Neuronal stem cell (in vitro differentiated cells): ENCODE data around the gene LCN2.

ENCODE experiments used
- DNase-seq: peaks from one replicate; pipeline ENCODE4 v3.0.0-alpha.2; 2013; ENCODE audit warnings: low spot score
- H2AFZ ChIP-seq: one replicate; pipeline ENCODE4 v1.6.1; 2013; ENCODE audit warnings: mild to moderate bottlenecking, low read length, inconsistent platforms
- H2AK5ac ChIP-seq: 2 replicates; pipeline ENCODE4 v1.6.1; 2013; ENCODE audit warnings: low read depth, mild to moderate bottlenecking, inconsistent platforms, low read length, moderate library complexity, mixed read lengths
- H2BK120ac ChIP-seq: 2 replicates; pipeline ENCODE4 v1.6.1; 2013; ENCODE audit warnings: low read depth, mild to moderate bottlenecking, inconsistent platforms, low read length, moderate library complexity, mixed read lengths
- H2BK12ac ChIP-seq: one replicate; pipeline ENCODE4 v1.6.1; 2013; ENCODE audit warnings: low read length, inconsistent platforms
- H2BK15ac ChIP-seq: 2 replicates; pipeline ENCODE4 v1.6.1; 2013; ENCODE audit warnings: mild to moderate bottlenecking, low read length, inconsistent platforms, mixed read lengths
- H2BK5ac ChIP-seq: one replicate; pipeline ENCODE4 v1.6.1; 2013; ENCODE audit warnings: inconsistent platforms, mild to moderate bottlenecking, low read length, moderate library complexity
- H3K14ac ChIP-seq: one replicate; pipeline ENCODE4 v1.6.1; 2013; ENCODE audit warnings: low read length, inconsistent platforms
- H3K18ac ChIP-seq: 2 replicates; pipeline ENCODE4 v1.6.1; 2013; ENCODE audit warnings: low read length, inconsistent platforms
- H3K23ac ChIP-seq: 2 replicates; pipeline ENCODE4 v1.6.1; 2013; ENCODE audit warnings: low read depth, mild to moderate bottlenecking, mixed read lengths, low read length, inconsistent platforms; ENCODE audit not compliant: poor library complexity
- H3K27ac ChIP-seq: replicated peaks from 3 replicates; pipeline ENCODE4 v1.5.1; 2013; ENCODE audit warnings: low read length, inconsistent platforms
- H3K27me3 ChIP-seq, 3 experiments: 2 replicates each; pipeline ENCODE4 v1.6.1; 2013; ENCODE audit warnings: low read length in 3 of 3, mild to moderate bottlenecking in 2 of 3, inconsistent platforms in 1 of 3, low read depth in 1 of 3, mixed read lengths in 1 of 3, moderate library complexity in 1 of 3; ENCODE audit not compliant: control insufficient read depth in 3 of 3, insufficient read depth in 3 of 3
- H3K36me3 ChIP-seq, 2 donors: replicated peaks in 1 of 2; 2 replicates each; pipeline ENCODE4 v1.6.1; 2013; ENCODE audit warnings: low read length in 2 of 2; ENCODE audit not compliant: control insufficient read depth in 2 of 2, insufficient read depth in 2 of 2
- H3K4ac ChIP-seq: 2 replicates; pipeline ENCODE4 v1.6.1; 2013; ENCODE audit warnings: inconsistent platforms, mild to moderate bottlenecking, low read length, moderate library complexity
- H3K4me1 ChIP-seq, 2 donors: 1 replicate in 1 of 2; 2 replicates in 1 of 2; pipeline ENCODE4 v1.6.1; 2013; ENCODE audit warnings: low read length in 2 of 2, low read depth in 1 of 2; ENCODE audit not compliant: control insufficient read depth in 2 of 2, insufficient read depth in 1 of 2
- H3K4me2 ChIP-seq: one replicate; pipeline ENCODE4 v1.6.1; 2013; ENCODE audit warnings: mild to moderate bottlenecking, low read length, inconsistent platforms; ENCODE audit not compliant: insufficient read depth, poor library complexity, severe bottlenecking
- H3K4me3 ChIP-seq, 2 donors: 2 replicates each; pipeline ENCODE4 v1.5.1; 2013; ENCODE audit warnings: low read length in 2 of 2, mild to moderate bottlenecking in 2 of 2, inconsistent platforms in 1 of 2, moderate library complexity in 1 of 2
- H3K79me1 ChIP-seq: one replicate; pipeline ENCODE4 v1.6.1; 2013; ENCODE audit warnings: low read depth, mild to moderate bottlenecking, inconsistent platforms, low read length, moderate library complexity
- H3K9ac ChIP-seq: one replicate; pipeline ENCODE4 v1.6.1; 2013; ENCODE audit warnings: mild to moderate bottlenecking, low read depth, low read length, inconsistent platforms; ENCODE audit not compliant: poor library complexity
- H3K9me3 ChIP-seq, 2 donors: replicated peaks in 1 of 2; 2 replicates each; pipeline versions ENCODE3 to v1.6.1; 2013; ENCODE audit warnings: low read length in 2 of 2, mild to moderate bottlenecking in 2 of 2, inconsistent platforms in 1 of 2, low read depth in 1 of 2, mixed read lengths in 1 of 2, moderate library complexity in 1 of 2; ENCODE audit not compliant: control insufficient read depth in 2 of 2, insufficient read depth in 1 of 2
- H4K8ac ChIP-seq: one replicate; pipeline ENCODE4 v1.6.1; 2013; ENCODE audit warnings: low read depth, mild to moderate bottlenecking, inconsistent platforms, low read length, moderate library complexity
- H4K91ac ChIP-seq: one replicate; pipeline ENCODE4 v1.6.1; 2013; ENCODE audit warnings: low read length, low read depth, mild to moderate bottlenecking, inconsistent platforms; ENCODE audit not compliant: poor library complexity
- WGBS, 2 donors: extraction: QIAGEN DNeasy Blood & Tissue Kit; methylation state at CpG; one replicate each; pipeline ENCODE4 v1.1.7; 2013; ENCODE audit warnings: missing lambda C conversion rate in 2 of 2, mixed read lengths in 1 of 2; ENCODE audit not compliant: insufficient read length in 2 of 2, insufficient replicate concordance in 1 of 2; ENCODE audit errors: extremely low coverage in 2 of 2; 5-methylcytosine and 5-hydroxymethylcytosine counted together

Gene LCN2

GRCh38 chr9:128121924-128122808 lies 27.1 kb upstream of the LCN2 start:
- Histone ChIP-seq H3K4me3 (no peak overlapping the region), H2AK5ac (no peak overlapping the region), H3K4me2 (no peak overlapping the region), H2AFZ (no peak overlapping the region), H3K36me3 (peaks cover 22 to 47% of the 10 kb centered on the region in 2 donors), H4K91ac (no peak overlapping the region), H2BK12ac (no peak overlapping the region), H2BK15ac (no peak overlapping the region), H2BK120ac (no peak overlapping the region), H3K4me1 (peaks cover 4 to 15% of the 10 kb centered on the region in 2 donors), H3K4ac (no peak overlapping the region), H3K14ac (no peak overlapping the region), H3K27ac (no peak overlapping the region), H3K79me1 (peaks cover 7% of the 10 kb centered on the region), H3K18ac (no peak overlapping the region), H4K8ac (no peak overlapping the region), H2BK5ac (no peak overlapping the region), H3K9me3 (no peaks in the 10 kb centered on the region), H3K23ac (no peak overlapping the region), H3K27me3 (no peaks in the 10 kb centered on the region), H3K9ac (no peak overlapping the region)
- WGBS, 2 donors = no CpG with 5 or more reads among the region's 27 CpGs
- no peak for DNase-seq

DNA sequence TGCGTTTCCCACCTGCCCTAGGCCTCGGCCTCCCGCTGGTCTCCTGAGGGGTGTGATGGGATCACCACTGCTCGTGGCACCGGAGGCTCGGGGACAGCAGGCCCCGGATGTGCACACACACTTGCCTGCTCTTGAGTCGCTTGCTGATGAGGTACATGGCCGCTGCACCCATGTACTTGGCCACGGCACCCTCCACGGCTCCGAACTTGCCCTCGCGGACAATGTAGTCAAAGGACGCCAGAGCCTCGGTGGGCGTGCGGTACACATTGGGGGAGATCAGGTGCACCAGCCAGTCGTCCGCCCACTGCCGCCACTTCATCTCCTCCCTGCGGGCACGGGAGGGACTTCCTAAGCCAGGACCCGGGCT lies 26.5 kb upstream of the LCN2 start:
- peak overlapping the region; percentile 21 for H3K9ac ChIP-seq
- H3K27ac ChIP-seq = no peak overlapping the region

DNA sequence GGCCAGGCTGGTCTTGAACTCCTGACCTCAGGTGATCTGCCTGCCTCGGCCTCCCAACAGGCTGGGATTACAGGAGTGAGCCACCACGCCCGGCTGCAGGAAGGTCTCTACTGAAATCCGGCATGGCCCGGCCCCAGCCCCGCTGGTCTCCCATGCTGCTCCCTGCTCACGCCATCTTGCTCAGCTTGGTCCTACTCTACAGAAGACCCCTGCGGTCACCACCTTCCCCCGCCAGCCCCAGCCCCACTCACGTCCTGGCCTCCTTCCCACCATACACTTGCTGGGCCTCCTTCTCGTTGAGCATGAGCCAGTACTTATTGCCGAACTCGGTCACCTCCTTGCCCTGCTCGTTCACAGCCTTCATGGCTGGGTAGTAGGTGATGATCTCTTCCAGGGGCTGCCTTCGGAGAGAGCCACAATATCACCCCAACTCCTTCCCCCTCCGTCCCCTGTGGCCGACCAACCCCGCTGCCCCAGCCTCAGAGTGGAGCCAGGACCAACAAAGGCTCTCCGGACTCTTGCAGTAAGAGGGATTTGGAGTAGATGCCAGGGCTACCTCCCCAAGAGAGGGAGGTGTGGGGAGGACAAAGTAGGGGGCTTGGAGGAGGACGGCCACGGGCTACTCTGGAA lies 25.7 kb upstream of the LCN2 start:
- H3K4ac ChIP-seq = no peak overlapping the region
- H3K79me1 ChIP-seq = peaks cover 7% of the 10 kb centered on the region
- H3K9me3 ChIP-seq = no peaks in the 10 kb centered on the region
- peaks cover 2 to 11% of the 10 kb centered on the region in 2 donors for H3K4me1 ChIP-seq
- no peak overlapping the region for H3K4me3 ChIP-seq
- H2BK12ac ChIP-seq = peak overlapping the region; percentile 41
- no peak overlapping the region for H2AFZ ChIP-seq
- H2BK5ac ChIP-seq = no peak overlapping the region
- H2BK15ac ChIP-seq = no peak overlapping the region
- no peak overlapping the region for H3K27ac ChIP-seq
- no peak overlapping the region for H2BK120ac ChIP-seq
- H3K27me3 ChIP-seq = peaks cover 0 to 2% (median 0%) of the 10 kb centered on the region in 3 experiments
- no peak overlapping the region for H3K14ac ChIP-seq
- H4K91ac ChIP-seq = no peak overlapping the region
- no CpG with 5 or more reads among the region's 21 CpGs for WGBS, 2 donors
- H3K4me2 ChIP-seq = no peak overlapping the region
- no peak for DNase-seq
- no peak overlapping the region for H3K18ac ChIP-seq
- no peak overlapping the region for H4K8ac ChIP-seq
- H3K23ac ChIP-seq = no peak overlapping the region
- H3K9ac ChIP-seq = no peak overlapping the region
- peaks cover 22 to 47% of the 10 kb centered on the region in 2 donors for H3K36me3 ChIP-seq
- H2AK5ac ChIP-seq = no peak overlapping the region

More for the DNA sequence above, 26.5 kb upstream of the LCN2 start:
- no peak overlapping the region for H4K8ac ChIP-seq
- H2BK5ac ChIP-seq = no peak overlapping the region
- H2BK15ac ChIP-seq = no peak overlapping the region
- no peak overlapping the region for H2BK12ac ChIP-seq
- no peak overlapping the region for H3K4me2 ChIP-seq
- WGBS, 2 donors = no CpG with 5 or more reads among the region's 24 CpGs
- no peak overlapping the region for H3K23ac ChIP-seq
- peaks cover 22 to 47% of the 10 kb centered on the region in 2 donors for H3K36me3 ChIP-seq
- no peak overlapping the region for H3K4me3 ChIP-seq
- no peak overlapping the region for H2AK5ac ChIP-seq
- H3K4me1 ChIP-seq = peaks cover 4 to 15% of the 10 kb centered on the region in 2 donors
- H2AFZ ChIP-seq = no peak overlapping the region
- no peaks in the 10 kb centered on the region for H3K27me3 ChIP-seq
- H4K91ac ChIP-seq = no peak overlapping the region
- no peak for DNase-seq
- peaks cover 7% of the 10 kb centered on the region for H3K79me1 ChIP-seq
- peak overlapping the region; percentile 38 for H3K14ac ChIP-seq
- H3K4ac ChIP-seq = no peak overlapping the region
- H3K18ac ChIP-seq = no peak overlapping the region
- no peaks in the 10 kb centered on the region for H3K9me3 ChIP-seq
- H2BK120ac ChIP-seq = no peak overlapping the region

DNA sequence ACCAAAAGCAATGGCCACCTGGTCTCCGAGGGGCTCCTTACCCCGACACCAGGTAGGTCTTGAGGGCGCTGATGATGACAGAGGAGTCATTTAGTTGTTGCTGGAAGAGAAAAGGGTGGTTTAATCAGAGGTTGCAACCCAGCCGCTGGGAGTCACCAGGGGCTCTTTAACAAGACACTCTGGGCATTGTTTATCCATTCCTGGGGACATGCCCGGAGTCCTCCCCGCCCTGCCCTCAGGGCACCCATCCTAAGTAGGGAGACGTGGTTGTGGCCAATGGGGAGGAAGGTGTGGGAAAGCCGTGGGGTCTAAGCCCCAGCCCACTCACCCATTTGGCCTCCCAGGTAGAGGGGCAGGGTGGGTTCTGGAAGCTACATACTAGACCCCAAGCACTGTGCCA lies 24.8 kb upstream of the LCN2 start:
- no peak overlapping the region for H4K91ac ChIP-seq
- H3K27ac ChIP-seq = no peak overlapping the region
- H2AFZ ChIP-seq = no peak overlapping the region
- peaks cover 5 to 13% of the 10 kb centered on the region in 2 donors for H3K4me1 ChIP-seq
- H3K27me3 ChIP-seq = peaks cover 0 to 6% (median 0%) of the 10 kb centered on the region in 3 experiments
- no peak overlapping the region for H2BK12ac ChIP-seq
- H2AK5ac ChIP-seq = no peak overlapping the region
- no peak overlapping the region for H3K4ac ChIP-seq
- H2BK120ac ChIP-seq = no peak overlapping the region
- no peak overlapping the region for H3K4me3 ChIP-seq
- H3K4me2 ChIP-seq = no peak overlapping the region
- no peak overlapping the region for H2BK15ac ChIP-seq
- H3K36me3 ChIP-seq = peaks cover 22 to 47% of the 10 kb centered on the region in 2 donors
- peaks cover 11% of the 10 kb centered on the region for H3K79me1 ChIP-seq
- peaks cover 7% of the 10 kb centered on the region in 2 donors for H3K9me3 ChIP-seq
- H4K8ac ChIP-seq = no peak overlapping the region
- no peak for DNase-seq
- WGBS, 2 donors = no CpG with 5 or more reads among the region's 8 CpGs
- H3K23ac ChIP-seq = peak overlapping the region; percentile 2
- no peak overlapping the region for H3K9ac ChIP-seq
- H3K18ac ChIP-seq = peak overlapping the region; percentile 64
- H2BK5ac ChIP-seq = no peak overlapping the region
- no peak overlapping the region for H3K14ac ChIP-seq
